Right lobe of liver (tissue), 4 donors: ENCODE results near the gene FGF8.

Source experiments
- POLR2A ChIP-seq: fragments of 450-650 bp; IDR thresholded peaks from one replicate; pipeline ENCODE4 v1.6.1; 2017; ENCODE audit warnings: antibody characterized with exemption, mild to moderate bottlenecking
- TF ChIP-seq, protein P1 (sequence below), 4 donors: fragments of 200-600 bp in 3 of 4; fragments of 450-650 bp in 1 of 4; IDR thresholded peaks; one replicate each; pipeline versions ENCODE4 v1.5.1 to v1.8.0; 2016 to 2022; ENCODE audit warnings: antibody characterized with exemption in 4 of 4, mild to moderate bottlenecking in 2 of 4
- donor health status: DM: no; HTN: no; CAD: no.
- donor health status: DM: no; HTN: no; CAD: no.
- donor health status: DM: no; HTN: yes; CAD: no.

DNA sequence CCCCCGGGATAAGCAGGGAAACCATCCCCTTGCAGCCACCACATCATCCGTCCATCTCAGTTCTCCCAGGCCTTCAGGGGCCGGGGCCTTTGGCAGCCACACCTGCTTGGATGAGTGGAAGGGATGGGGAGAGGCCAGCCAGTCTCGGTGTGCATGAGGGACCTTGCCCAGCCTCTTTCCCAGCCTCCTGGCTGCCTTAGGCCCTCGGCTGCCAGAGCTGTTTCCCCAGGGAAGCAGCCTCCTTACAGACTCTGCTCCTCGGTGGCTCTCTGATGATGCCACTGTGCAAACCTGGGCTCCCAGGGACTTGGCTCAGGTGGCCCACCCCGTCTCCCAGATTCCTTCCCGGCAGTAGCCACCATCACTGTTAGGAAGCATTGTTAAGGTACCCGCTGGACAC lies 14.7 kb downstream of the FGF8 start:
- TF ChIP-seq, protein P1, sequence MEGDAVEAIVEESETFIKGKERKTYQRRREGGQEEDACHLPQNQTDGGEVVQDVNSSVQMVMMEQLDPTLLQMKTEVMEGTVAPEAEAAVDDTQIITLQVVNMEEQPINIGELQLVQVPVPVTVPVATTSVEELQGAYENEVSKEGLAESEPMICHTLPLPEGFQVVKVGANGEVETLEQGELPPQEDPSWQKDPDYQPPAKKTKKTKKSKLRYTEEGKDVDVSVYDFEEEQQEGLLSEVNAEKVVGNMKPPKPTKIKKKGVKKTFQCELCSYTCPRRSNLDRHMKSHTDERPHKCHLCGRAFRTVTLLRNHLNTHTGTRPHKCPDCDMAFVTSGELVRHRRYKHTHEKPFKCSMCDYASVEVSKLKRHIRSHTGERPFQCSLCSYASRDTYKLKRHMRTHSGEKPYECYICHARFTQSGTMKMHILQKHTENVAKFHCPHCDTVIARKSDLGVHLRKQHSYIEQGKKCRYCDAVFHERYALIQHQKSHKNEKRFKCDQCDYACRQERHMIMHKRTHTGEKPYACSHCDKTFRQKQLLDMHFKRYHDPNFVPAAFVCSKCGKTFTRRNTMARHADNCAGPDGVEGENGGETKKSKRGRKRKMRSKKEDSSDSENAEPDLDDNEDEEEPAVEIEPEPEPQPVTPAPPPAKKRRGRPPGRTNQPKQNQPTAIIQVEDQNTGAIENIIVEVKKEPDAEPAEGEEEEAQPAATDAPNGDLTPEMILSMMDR (IDR thresholded peaks at IDR 0.05) = no peak
- no peak for TF ChIP-seq POLR2A
